ENCODE data around the gene PIGW.

The PIGW gene

DNA sequence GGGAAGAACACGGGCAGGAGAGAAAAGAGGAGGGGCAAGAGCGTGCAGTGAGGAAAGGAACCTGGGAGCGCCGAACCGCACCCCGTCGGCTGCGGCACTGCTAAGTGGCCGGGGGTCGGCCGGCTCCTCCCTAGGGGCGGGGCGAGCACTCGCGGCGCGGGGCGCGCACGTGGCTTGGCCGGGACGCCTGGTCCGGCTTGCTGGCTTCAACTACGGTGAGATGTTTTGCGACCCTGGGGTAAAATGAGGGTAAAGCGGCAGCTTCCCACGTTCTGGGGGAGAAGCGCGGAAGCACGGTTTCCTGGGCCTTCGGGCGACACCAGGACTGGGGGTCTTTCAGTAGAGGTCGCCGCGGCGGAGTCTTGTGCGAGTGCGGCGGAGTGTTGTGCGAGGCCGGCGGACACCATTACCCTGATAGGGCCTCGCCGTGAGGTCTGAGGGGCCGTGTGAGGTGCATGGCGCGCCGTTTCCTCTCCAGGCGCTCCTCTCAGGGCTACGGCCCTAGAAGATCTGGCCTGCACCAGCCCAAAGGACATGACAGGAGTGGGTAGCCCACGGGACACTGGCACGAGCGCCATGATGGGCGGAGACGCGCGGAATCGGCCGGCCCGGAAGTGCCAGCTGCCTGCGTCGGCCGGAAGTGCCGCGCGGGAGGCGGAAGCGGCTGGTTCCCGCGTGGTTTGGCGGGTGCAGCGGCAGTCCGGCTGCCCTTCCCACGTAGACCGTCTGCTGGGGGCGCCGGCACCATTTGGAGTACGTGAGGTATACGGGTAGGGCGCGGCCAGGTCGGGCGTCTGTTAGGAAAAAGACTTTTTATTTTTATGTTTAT is at the start of gene PIGW, which contains the start of gene MYO19:
PIGW (plus strand) TSS at position 148 of the 829 bp plus-strand sequence. CDS start 2,115 bp downstream, outside the sequence.
MYO19 (minus strand) TSS at position 29 of the 829 bp plus-strand sequence. CDS start 2,330 bp downstream, outside the sequence.
- TF ChIP-seq CTCF (IDR thresholded peaks at IDR 0.05) = 0 out of 2 replicates have a peak, but pooled peaks have one; percentile 10
- TF ChIP-seq ZFX (IDR thresholded peaks at IDR 0.05; ENCODE audit: borderline replicate concordance) = no peak
- H3K27ac ChIP-seq = peak within 1 kb of the TSS; percentile 98

GRCh38 chr17:36485027-36485426 is 49.8 kb upstream of the PIGW start:
- no peak overlapping the region for H3K27ac ChIP-seq
- no peak for TF ChIP-seq ZFX (IDR thresholded peaks at IDR 0.05; ENCODE audit: borderline replicate concordance)
- TF ChIP-seq CTCF (IDR thresholded peaks at IDR 0.05) = no peak

GRCh38 chr17:36485805-36486203 is 49.0 kb upstream of the PIGW start:
- H3K27ac ChIP-seq = peak overlapping the region; percentile 72
- TF ChIP-seq ZFX (IDR thresholded peaks at IDR 0.05; ENCODE audit: borderline replicate concordance) = no peak
- no peak for TF ChIP-seq CTCF (IDR thresholded peaks at IDR 0.05)

GRCh38 chr17:36486204-36487194 is 48.3 kb upstream of the PIGW start, which contains the start of gene ZNHIT3:
TSS of gene ZNHIT3 (plus strand) at chr17:36486681. CDS start at chr17:36486700, 19 bp downstream.
- H3K27ac ChIP-seq = peak within 1 kb of the TSS; percentile 72
- no peak for TF ChIP-seq ZFX (IDR thresholded peaks at IDR 0.05; ENCODE audit: borderline replicate concordance)
- no peak for TF ChIP-seq CTCF (IDR thresholded peaks at IDR 0.05)

DNA sequence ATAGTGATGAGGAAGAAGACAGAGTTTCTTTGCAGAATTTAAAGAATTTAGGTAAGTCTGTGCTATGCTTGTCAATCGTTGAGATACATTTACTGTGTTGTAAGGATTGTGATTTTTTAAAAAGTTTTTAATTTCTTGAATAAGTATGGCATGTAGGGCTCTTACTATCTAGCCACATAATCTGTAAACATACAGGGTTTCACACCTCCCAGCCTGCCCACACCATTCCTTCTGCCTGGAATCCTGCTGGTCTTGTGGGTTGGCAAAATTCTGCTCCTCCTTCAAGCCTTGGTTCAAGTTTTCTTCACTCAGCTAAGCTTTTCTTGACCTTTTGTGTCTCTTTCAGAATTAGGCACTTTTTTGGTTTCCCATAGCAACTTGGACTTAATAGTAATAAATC is 40.8 kb upstream of the PIGW start:
- peak overlapping the region; percentile 42 for H3K27ac ChIP-seq
- TF ChIP-seq CTCF (IDR thresholded peaks at IDR 0.05) (no peak), ZFX (IDR thresholded peaks at IDR 0.05; ENCODE audit: borderline replicate concordance) (no peak)

DNA sequence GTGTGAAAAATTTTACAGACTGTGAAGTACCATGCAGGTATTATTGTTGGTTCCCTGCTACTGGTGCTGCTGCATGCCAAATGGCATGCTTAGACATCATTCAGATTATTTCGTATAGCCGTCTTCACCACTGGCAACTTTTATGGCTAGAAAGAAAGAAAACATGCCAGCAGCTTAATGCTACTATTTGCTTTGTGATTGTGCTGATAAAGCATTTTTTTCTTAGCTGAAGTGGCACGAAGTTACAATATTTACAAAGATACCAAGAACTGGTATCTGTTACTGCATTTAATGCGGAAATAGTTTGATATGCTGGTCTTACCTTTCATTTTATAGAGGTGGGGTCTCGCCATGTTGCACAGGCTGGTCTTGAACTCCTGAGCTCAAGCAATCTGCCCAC is 40.1 kb upstream of the PIGW start:
- TF ChIP-seq CTCF (IDR thresholded peaks at IDR 0.05) = no peak
- TF ChIP-seq ZFX (IDR thresholded peaks at IDR 0.05; ENCODE audit: borderline replicate concordance) = no peak

More for the DNA sequence above, 40.1 kb upstream of the PIGW start:
- H3K27ac ChIP-seq = peak overlapping the region; percentile 42

Measured in 22Rv1 (cell line).